ENCODE data around the gene FAR2. TPM values are rescaled to one million over a fixed set of nuclear protein-coding genes. Genes with fewer than 3 reads are reported as not detected.
A peak's percentile ranks its signal among the peaks of the same experiment; 100 is the strongest.

Gene FAR2
- total RNA-seq, 2 experiments from 2014 or later, result 14.5 to 16.9 TPM

GRCh38 chr12:29291226-29291625 is 142.1 kb downstream of the FAR2 start:
- H3K9me3 Mint-ChIP-seq, result peaks cover 8% of the 10 kb centered on the region
- no peaks in the 10 kb centered on the region for H3K27me3 Mint-ChIP-seq
- H3K36me3 Mint-ChIP-seq, result peaks cover 8% of the 10 kb centered on the region
- H3K4me1 Mint-ChIP-seq, result no peaks in the 10 kb centered on the region
- ATAC-seq (ENCODE audit: low read depth) (no peak), DNase-seq (no peak)
- no peak overlapping the region for H3K27ac Mint-ChIP-seq
- POLR2A ChIA-PET, result no interaction called here
- H3K4me3 Mint-ChIP-seq, result no peak overlapping the region

GRCh38 chr12:29299633-29300032 is 150.6 kb downstream of the FAR2 start:
- DNase-seq (no peak), ATAC-seq (ENCODE audit: low read depth) (no peak)
- POLR2A ChIA-PET, result no interaction called here
- Mint-ChIP-seq H3K4me3 (no peak overlapping the region), H3K36me3 (peaks cover 1% of the 10 kb centered on the region), H3K27ac (no peak overlapping the region), H3K27me3 (no peaks in the 10 kb centered on the region), H3K4me1 (no peaks in the 10 kb centered on the region), H3K9me3 (no peaks in the 10 kb centered on the region)

GRCh38 chr12:29301114-29301513 is 152.0 kb downstream of the FAR2 start:
- POLR2A ChIA-PET, result no interaction called here
- no peaks in the 10 kb centered on the region for H3K27me3 Mint-ChIP-seq
- no peak for DNase-seq
- no peak overlapping the region for H3K4me3 Mint-ChIP-seq
- H3K9me3 Mint-ChIP-seq, result no peaks in the 10 kb centered on the region
- H3K27ac Mint-ChIP-seq, result no peak overlapping the region
- no peaks in the 10 kb centered on the region for H3K4me1 Mint-ChIP-seq
- peaks cover 1% of the 10 kb centered on the region for H3K36me3 Mint-ChIP-seq
- no peak for ATAC-seq (ENCODE audit: low read depth)

- Mint-ChIP-seq H3K27me3 (no peaks in the 10 kb centered on the region), H3K36me3 (peaks cover 1% of the 10 kb centered on the region), H3K9me3 (no peaks in the 10 kb centered on the region), H3K27ac (no peak overlapping the region), H3K4me3 (no peak overlapping the region), H3K4me1 (no peaks in the 10 kb centered on the region)
- ATAC-seq (ENCODE audit: low read depth), result no peak
- no peak for DNase-seq
- POLR2A ChIA-PET, result no interaction called here
Observed at GRCh38 chr12:29304388-29304787, 155.3 kb downstream of the FAR2 start.

GRCh38 chr12:29306266-29306665 is 157.2 kb downstream of the FAR2 start:
- Mint-ChIP-seq H3K27ac (no peak overlapping the region), H3K4me3 (no peak overlapping the region), H3K4me1 (no peaks in the 10 kb centered on the region), H3K27me3 (no peaks in the 10 kb centered on the region), H3K36me3 (peaks cover 1% of the 10 kb centered on the region), H3K9me3 (no peaks in the 10 kb centered on the region)
- POLR2A ChIA-PET, result no interaction called here
- ATAC-seq (ENCODE audit: low read depth) (no peak), DNase-seq (no peak)

- Mint-ChIP-seq H3K36me3 (peaks cover 1% of the 10 kb centered on the region), H3K4me1 (no peaks in the 10 kb centered on the region), H3K27ac (no peak overlapping the region), H3K9me3 (no peaks in the 10 kb centered on the region), H3K27me3 (no peaks in the 10 kb centered on the region), H3K4me3 (no peak overlapping the region)
- POLR2A ChIA-PET, result no interaction called here
- ATAC-seq (ENCODE audit: low read depth), result no peak
- no peak for DNase-seq
Observed at GRCh38 chr12:29306682-29307081, 157.6 kb downstream of the FAR2 start.

GRCh38 chr12:29309320-29309902 is 160.3 kb downstream of the FAR2 start:
- POLR2A ChIA-PET, result no interaction called here
- H3K27me3 Mint-ChIP-seq, result no peaks in the 10 kb centered on the region
- H3K9me3 Mint-ChIP-seq, result no peaks in the 10 kb centered on the region
- H3K4me1 Mint-ChIP-seq, result no peaks in the 10 kb centered on the region
- ATAC-seq (ENCODE audit: low read depth) (no peak), DNase-seq (no peak)
- peaks cover 2% of the 10 kb centered on the region for H3K36me3 Mint-ChIP-seq
- no peak overlapping the region for H3K4me3 Mint-ChIP-seq
- no peak overlapping the region for H3K27ac Mint-ChIP-seq

GRCh38 chr12:29310899-29311298 is 161.8 kb downstream of the FAR2 start:
- peaks cover 2% of the 10 kb centered on the region for H3K36me3 Mint-ChIP-seq
- no peak overlapping the region for H3K27ac Mint-ChIP-seq
- H3K9me3 Mint-ChIP-seq, result no peaks in the 10 kb centered on the region
- H3K4me3 Mint-ChIP-seq, result no peak overlapping the region
- POLR2A ChIA-PET, result no interaction called here
- ATAC-seq (ENCODE audit: low read depth) (no peak), DNase-seq (no peak)
- no peaks in the 10 kb centered on the region for H3K27me3 Mint-ChIP-seq
- H3K4me1 Mint-ChIP-seq, result no peaks in the 10 kb centered on the region

- POLR2A ChIA-PET, result no interaction called here
- no peak for ATAC-seq (ENCODE audit: low read depth)
- H3K4me1 Mint-ChIP-seq, result peaks cover 13% of the 10 kb centered on the region
- H3K9me3 Mint-ChIP-seq, result no peaks in the 10 kb centered on the region
- no peak for DNase-seq
- peaks cover 3% of the 10 kb centered on the region for H3K36me3 Mint-ChIP-seq
- H3K4me3 Mint-ChIP-seq, result no peak overlapping the region
- no peak overlapping the region for H3K27ac Mint-ChIP-seq
- no peaks in the 10 kb centered on the region for H3K27me3 Mint-ChIP-seq
Observed at GRCh38 chr12:29314416-29314815, 165.3 kb downstream of the FAR2 start.

GRCh38 chr12:29316752-29317151 is 167.7 kb downstream of the FAR2 start:
- H3K27ac Mint-ChIP-seq, result no peak overlapping the region
- H3K27me3 Mint-ChIP-seq, result no peaks in the 10 kb centered on the region
- H3K36me3 Mint-ChIP-seq, result peaks cover 3% of the 10 kb centered on the region
- no peaks in the 10 kb centered on the region for H3K9me3 Mint-ChIP-seq
- peaks cover 14% of the 10 kb centered on the region for H3K4me1 Mint-ChIP-seq
- POLR2A ChIA-PET, result no interaction called here
- H3K4me3 Mint-ChIP-seq, result no peak overlapping the region
- ATAC-seq (ENCODE audit: low read depth) (no peak), DNase-seq (no peak)

GRCh38 chr12:29317556-29318363 is 168.7 kb downstream of the FAR2 start:
- DNase-seq (no peak), ATAC-seq (ENCODE audit: low read depth) (peak; percentile 100)
- H3K36me3 Mint-ChIP-seq, result peaks cover 5% of the 10 kb centered on the region
- H3K9me3 Mint-ChIP-seq, result no peaks in the 10 kb centered on the region
- H3K27me3 Mint-ChIP-seq, result no peaks in the 10 kb centered on the region
- peaks cover 14% of the 10 kb centered on the region for H3K4me1 Mint-ChIP-seq
- peak overlapping the region; percentile 46 for H3K4me3 Mint-ChIP-seq
- POLR2A ChIA-PET, result interaction anchor here (0.5 kb wide), 1 partner anchor 227 kb away, joined by 3 read pairs; no protein-coding TSS in a partner anchor
- peak overlapping the region; percentile 43 for H3K27ac Mint-ChIP-seq

GRCh38 chr12:29320295-29321085 is 171.4 kb downstream of the FAR2 start:
- POLR2A ChIA-PET, result no interaction called here
- Mint-ChIP-seq H3K4me3 (no peak overlapping the region), H3K27ac (no peak overlapping the region), H3K36me3 (peaks cover 25% of the 10 kb centered on the region), H3K9me3 (peaks cover 6% of the 10 kb centered on the region), H3K27me3 (no peaks in the 10 kb centered on the region), H3K4me1 (peaks cover 14% of the 10 kb centered on the region)
- ATAC-seq (ENCODE audit: low read depth) (no peak), DNase-seq (no peak)

GRCh38 chr12:29322157-29322556 is 173.1 kb downstream of the FAR2 start:
- POLR2A ChIA-PET, result no interaction called here
- peaks cover 27% of the 10 kb centered on the region for H3K36me3 Mint-ChIP-seq
- no peaks in the 10 kb centered on the region for H3K27me3 Mint-ChIP-seq
- H3K4me1 Mint-ChIP-seq, result peaks cover 12% of the 10 kb centered on the region
- ATAC-seq (ENCODE audit: low read depth), result no peak
- DNase-seq, result no peak
- peaks cover 6% of the 10 kb centered on the region for H3K9me3 Mint-ChIP-seq
- no peak overlapping the region for H3K27ac Mint-ChIP-seq
- H3K4me3 Mint-ChIP-seq, result no peak overlapping the region

- peaks cover 10% of the 10 kb centered on the region for H3K36me3 Mint-ChIP-seq
- H3K9me3 Mint-ChIP-seq, result no peaks in the 10 kb centered on the region
- H3K27ac Mint-ChIP-seq, result no peak overlapping the region
- no peak for DNase-seq
- no peak overlapping the region for H3K4me3 Mint-ChIP-seq
- ATAC-seq (ENCODE audit: low read depth), result no peak
- POLR2A ChIA-PET, result no interaction called here
- no peaks in the 10 kb centered on the region for H3K4me1 Mint-ChIP-seq
- H3K27me3 Mint-ChIP-seq, result no peaks in the 10 kb centered on the region
Observed at GRCh38 chr12:29329411-29329810, 180.3 kb downstream of the FAR2 start.
